Heart left ventricle (tissue), 16 donors: ENCODE results near the gene ERCC4. TPM values are rescaled to one million over a fixed set of nuclear protein-coding genes. Genes with fewer than 3 reads are reported as not detected.

Source experiments
- ATAC-seq, 4 donors: fragments of 200-7000 bp; cut with Tn5 transposase; one replicate each; pipeline ENCODE4 v1.9.1; 2020 to 2022; ENCODE audit warnings: moderate library complexity in 4 of 4, mild to moderate bottlenecking in 3 of 4, moderate number of reproducible peaks in 1 of 4
- DNase-seq, 5 donors: peaks; one replicate each; pipeline ENCODE4 v3.0.0-alpha.2; 2020
- H3K27ac ChIP-seq, 12 donors: fragments of 200-600 bp; sonication (generic) in 4 of 12; one replicate each; pipeline versions ENCODE4 v1.5.0 to v1.8.0; 2016 to 2022; ENCODE audit warnings: mild to moderate bottlenecking in 2 of 12
- H3K27me3 ChIP-seq, 9 donors: fragments of 200-600 bp; sonication (generic) in 2 of 9; one replicate each; pipeline versions ENCODE4 v1.5.1 to v1.8.0; 2016 to 2022; ENCODE audit warnings: mild to moderate bottlenecking in 3 of 9
- H3K36me3 ChIP-seq, 9 donors: fragments of 200-600 bp; sonication (generic) in 2 of 9; one replicate each; pipeline versions ENCODE4 v1.5.0 to v1.8.0; 2018 to 2022; ENCODE audit warnings: mild to moderate bottlenecking in 2 of 9
- H3K4me1 ChIP-seq, 12 donors: fragments of 200-600 bp; sonication (generic) in 4 of 12; one replicate each; pipeline versions ENCODE4 v1.5.0 to v1.8.0; 2016 to 2022; ENCODE audit warnings: mild to moderate bottlenecking in 3 of 12
- H3K4me3 ChIP-seq, 12 donors: fragments of 200-600 bp; sonication (generic) in 4 of 12; one replicate each; pipeline versions ENCODE4 v1.5.0 to v1.8.0; 2017 to 2022; ENCODE audit warnings: mild to moderate bottlenecking in 9 of 12, moderate library complexity in 4 of 12
- H3K9me3 ChIP-seq, 12 donors: fragments of 200-600 bp; sonication (generic) in 4 of 12; one replicate each; pipeline versions ENCODE4 v1.5.0 to v1.8.0; 2016 to 2022; ENCODE audit warnings: mild to moderate bottlenecking in 1 of 12
- POLR2A ChIP-seq, 2 donors: fragments of 450-650 bp; IDR thresholded peaks; one replicate each; pipeline ENCODE4 v1.6.1; 2017; ENCODE audit warnings: antibody characterized with exemption in 2 of 2, mild to moderate bottlenecking in 2 of 2, moderate library complexity in 2 of 2
- WGBS, 4 donors: extraction: QIAGEN DNeasy Blood & Tissue Kit in 2 of 4; methylation state at CpG; one replicate each; pipeline versions ENCODE4 v1.1.5 to v1.1.7; 2013 to 2018; 5-methylcytosine and 5-hydroxymethylcytosine counted together
- intact Hi-C, 10 donors: fragments of 100-400 bp; cut with DNase I; formaldehyde crosslinking; loops; one replicate each; pipeline versions ENCODE4 v1.11.1 to v1.14.2; 2022
- polyA plus RNA-seq, 2 donors: library from polyadenylated mRNA; stranded (reverse); fragments of 200-250 nt; gene quantifications; one replicate each; pipeline ENCODE4 v1.2.3, GENCODE V29; 2013
- total RNA-seq, 9 donors: library from RNA; depleted of rRNA in 2 of 9; stranded (reverse); fragments of >200 nt in 2 of 9; fragmentation: NEBNext Ultra II Directional in 3 of 9; extraction: Animal tissue kit (Norgen Biotek cat#: 25700) in 3 of 9; gene quantifications; one replicate each; pipeline versions ENCODE4 v1.1.0 to v1.2.4, GENCODE V29; 2016 to 2023
- TF ChIP-seq, protein P1 (sequence below), 12 donors: fragments of 200-600 bp; sonication (generic) in 4 of 12; IDR thresholded peaks; one replicate each; pipeline versions ENCODE4 v1.5.0 to v1.8.0; 2018 to 2022; ENCODE audit warnings: antibody characterized with exemption in 12 of 12, mild to moderate bottlenecking in 5 of 12
- donor health status: ischemic (EF 13 %, LVEDD 7.1; RV severe dilation, severe dysfunction).
- donor health status: healthy with polysubstance abuse.
- donor health status: DM: no; HTN: yes; CAD: no.
- donor health status: DM: no; HTN: no; CAD: no.
- donor health status: ischemic (EF 25% LVEDD 6.9; RV normal size, moderate dysfunction).
- donor health status: ischemic (EF 25% LVEDD 5.7; RV mildly dilated, moderate dysfunction).
- donor health status: healthy.
- donor health status: DM: yes; HTN: yes; CAD: no.
- donor health status: ischemic (EF 35%, LVEDD 5.7; RV mildly dilated, moderate dysfunction).
- donor health status: nonischemic (EF 11% LVEDD 7.7; RV severe dilation, severe dysfunction).
- donor health status: DM: yes; HTN: yes; CAD: no.
- donor health status: PGD.
- donor health status: ischemic (EF 29% LVEDD 5.4; RV normal size, mild dysfunction).
- donor health status: nonischemic (EF 23%, LVEDD 6.1; RV moderate dilation, normal function).

Gene ERCC4
- total and polyA plus RNA-seq, 11 donors = 1.4 to 15.2 (median 8.1) TPM

- intact Hi-C loops = loop anchor here in 2 of 10 donors (10.0 kb wide), 2 partner anchors 54 to 64 kb away; no protein-coding TSS in a partner anchor
- no peaks in the 10 kb centered on the region for H3K9me3 ChIP-seq
- ATAC-seq = no peak
- H3K4me1 ChIP-seq = peaks cover 0 to 13% (median 2%) of the 10 kb centered on the region in 12 donors
- no peak overlapping the region for H3K4me3 ChIP-seq
- no peak for TF ChIP-seq POLR2A (IDR thresholded peaks at IDR 0.05)
- TF ChIP-seq, protein P1, sequence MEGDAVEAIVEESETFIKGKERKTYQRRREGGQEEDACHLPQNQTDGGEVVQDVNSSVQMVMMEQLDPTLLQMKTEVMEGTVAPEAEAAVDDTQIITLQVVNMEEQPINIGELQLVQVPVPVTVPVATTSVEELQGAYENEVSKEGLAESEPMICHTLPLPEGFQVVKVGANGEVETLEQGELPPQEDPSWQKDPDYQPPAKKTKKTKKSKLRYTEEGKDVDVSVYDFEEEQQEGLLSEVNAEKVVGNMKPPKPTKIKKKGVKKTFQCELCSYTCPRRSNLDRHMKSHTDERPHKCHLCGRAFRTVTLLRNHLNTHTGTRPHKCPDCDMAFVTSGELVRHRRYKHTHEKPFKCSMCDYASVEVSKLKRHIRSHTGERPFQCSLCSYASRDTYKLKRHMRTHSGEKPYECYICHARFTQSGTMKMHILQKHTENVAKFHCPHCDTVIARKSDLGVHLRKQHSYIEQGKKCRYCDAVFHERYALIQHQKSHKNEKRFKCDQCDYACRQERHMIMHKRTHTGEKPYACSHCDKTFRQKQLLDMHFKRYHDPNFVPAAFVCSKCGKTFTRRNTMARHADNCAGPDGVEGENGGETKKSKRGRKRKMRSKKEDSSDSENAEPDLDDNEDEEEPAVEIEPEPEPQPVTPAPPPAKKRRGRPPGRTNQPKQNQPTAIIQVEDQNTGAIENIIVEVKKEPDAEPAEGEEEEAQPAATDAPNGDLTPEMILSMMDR (IDR thresholded peaks at IDR 0.05) = no peak
- no peaks in the 10 kb centered on the region for H3K27me3 ChIP-seq
- peaks cover 0 to 38% (median 34%) of the 10 kb centered on the region in 9 donors for H3K36me3 ChIP-seq
- DNase-seq = no peak
- no peak overlapping the region for H3K27ac ChIP-seq
- 80 to 87% (median 82%) methylated on average over 5 of the region's 5 CpGs for WGBS, 4 donors
These were observed 31.0 kb downstream of the ERCC4 start for GRCh38 chr16:13950821-13951547.

GRCh38 chr16:13951611-13952010, 31.7 kb downstream of the ERCC4 start:
- DNase-seq (no peak), ATAC-seq (no peak)
- H3K27ac ChIP-seq = no peak overlapping the region
- H3K4me1 ChIP-seq = peaks cover 0 to 13% (median 2%) of the 10 kb centered on the region in 12 donors
- peaks cover 0 to 32% (median 27%) of the 10 kb centered on the region in 9 donors for H3K36me3 ChIP-seq
- WGBS, 4 donors = 61 to 65% (median 64%) methylated on average over 3 of the region's 3 CpGs
- TF ChIP-seq, protein P1 (IDR thresholded peaks at IDR 0.05) = no peak
- TF ChIP-seq POLR2A (IDR thresholded peaks at IDR 0.05) = no peak
- H3K27me3 ChIP-seq = no peaks in the 10 kb centered on the region
- intact Hi-C loops = loop anchor here in 2 of 10 donors (10.0 kb wide), 2 partner anchors 53 to 63 kb away; no protein-coding TSS in a partner anchor
- H3K4me3 ChIP-seq = no peak overlapping the region
- H3K9me3 ChIP-seq = no peaks in the 10 kb centered on the region

DNA sequence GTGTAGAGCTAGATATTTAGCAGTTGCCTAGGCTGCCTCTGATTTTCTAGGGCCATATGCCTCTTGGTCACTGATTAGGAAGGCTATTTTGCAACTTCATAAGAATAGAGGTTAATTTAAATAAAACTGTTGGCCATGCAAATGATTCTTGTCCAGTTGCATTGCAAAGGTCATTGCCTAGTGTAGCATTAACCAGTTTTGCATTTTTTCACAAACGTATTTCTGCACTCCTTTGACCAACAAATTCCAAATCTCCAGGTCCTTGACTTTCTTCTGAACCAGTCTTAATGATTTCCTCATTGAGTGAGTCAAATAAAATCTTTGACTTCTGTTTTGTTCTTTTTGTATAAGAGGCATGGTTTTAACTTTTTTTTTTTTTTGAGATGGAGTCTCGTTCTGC, 33.5 kb downstream of the ERCC4 start:
- Histone ChIP-seq H3K4me1 (peaks cover 0 to 31% (median 11%) of the 10 kb centered on the region in 12 donors), H3K4me3 (no peak overlapping the region), H3K27ac (no peak overlapping the region), H3K36me3 (peaks cover 0 to 14% (median 9%) of the 10 kb centered on the region in 9 donors), H3K9me3 (no peaks in the 10 kb centered on the region), H3K27me3 (no peaks in the 10 kb centered on the region)
- 95 to 98% (median 96%) methylated on average over 2 of the region's 2 CpGs for WGBS, 4 donors
- TF ChIP-seq, protein P1 (IDR thresholded peaks at IDR 0.05) = no peak
- no peak for TF ChIP-seq POLR2A (IDR thresholded peaks at IDR 0.05)
- intact Hi-C loops = loop anchor here in 2 of 10 donors (10.0 kb wide), 2 partner anchors 51 to 61 kb away; no protein-coding TSS in a partner anchor
- ATAC-seq (no peak), DNase-seq (no peak)

DNA sequence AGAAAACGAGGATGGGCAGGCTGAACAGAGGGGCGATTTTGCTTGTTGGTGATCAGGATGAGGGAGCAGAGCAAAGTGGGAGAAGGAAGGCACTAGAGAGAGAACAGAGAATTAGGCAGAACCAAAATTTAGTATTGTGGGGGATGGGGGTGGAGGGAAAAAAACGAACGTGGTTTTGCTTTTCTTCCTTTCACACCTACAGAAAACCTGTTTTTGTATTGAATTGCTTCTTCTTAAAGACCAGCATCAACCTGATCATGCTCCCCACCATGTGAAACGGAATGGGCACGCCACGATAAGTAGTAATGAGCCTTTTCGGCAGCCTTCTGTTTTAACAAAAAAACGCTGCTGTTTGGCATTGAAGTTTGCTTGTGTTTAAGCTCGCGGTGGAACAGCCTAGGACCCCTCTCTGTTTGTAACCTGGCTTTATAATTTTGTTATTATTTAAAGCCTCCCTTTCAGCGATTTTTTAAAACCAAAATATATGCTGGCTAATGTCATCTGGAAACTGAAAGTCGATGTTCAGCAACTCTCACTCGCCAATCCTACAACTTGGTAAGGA, 36.8 kb downstream of the ERCC4 start:
- Histone ChIP-seq H3K4me3 (peak overlapping the region in 10 of 12 donors; percentile 7 to 51 (median 28)), H3K27me3 (no peaks in the 10 kb centered on the region), H3K4me1 (peaks cover 0 to 32% (median 10%) of the 10 kb centered on the region in 12 donors), H3K36me3 (peaks cover 0 to 4% (median 0%) of the 10 kb centered on the region in 9 donors), H3K9me3 (no peaks in the 10 kb centered on the region), H3K27ac (peak overlapping the region in 11 of 12 donors; percentile 5 to 88 (median 67))
- DNase-seq (no peak), ATAC-seq (no peak)
- WGBS, 4 donors = 68 to 72% (median 70%) methylated on average over 14 of the region's 14 CpGs
- TF ChIP-seq, protein P1 (IDR thresholded peaks at IDR 0.05) = no peak
- TF ChIP-seq POLR2A (IDR thresholded peaks at IDR 0.05) = no peak
- intact Hi-C loops = loop anchor here in 4 of 10 donors (5.0 to 10.0 kb wide), 3 partner anchors 46 to 58 kb away; no protein-coding TSS in a partner anchor
